ENCODE results near the gene CST9. TPM values are rescaled to one million over a fixed set of nuclear protein-coding genes. Genes with fewer than 3 reads are reported as not detected.

Gene CST9
- total and polyA plus RNA-seq, 2 donors (not counting 3 experiments of a cell fraction or from before 2014, with no cell fraction given) = not detected

DNA sequence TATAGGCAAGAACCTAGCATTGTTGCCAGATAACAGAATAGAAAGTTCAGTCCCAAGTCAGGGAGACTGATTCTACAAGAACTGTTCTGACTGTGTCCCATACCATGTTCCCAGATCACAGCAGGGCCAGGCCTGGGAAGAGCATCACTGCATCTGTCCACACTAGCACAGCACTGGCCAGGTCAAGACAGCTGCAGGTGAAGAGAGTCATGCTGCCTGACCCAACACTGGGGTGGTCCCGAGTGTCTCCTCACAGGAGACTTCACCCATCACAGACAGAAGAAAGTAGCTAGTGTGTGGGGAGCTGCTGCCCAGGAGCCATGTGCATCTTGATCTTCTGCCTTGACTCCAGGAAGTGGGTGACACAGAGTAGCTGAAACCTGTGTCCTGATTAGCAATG, 36.1 kb downstream of the CST9 start:
- H3K27me3 ChIP-seq (ENCODE audit: control insufficient read depth in 2 of 2, insufficient read depth in 2 of 2, low read length in 2 of 2) = no peaks in the 10 kb centered on the region
- H3K4me2 ChIP-seq (ENCODE audit: insufficient read depth, low read length) = no peak overlapping the region
- no peak for FAIRE-seq
- no TSS peak for BruUV-seq (replicated peaks)
- CTCF ChIA-PET = no interaction called here
- dilution Hi-C loops (cut with MboI; ENCODE audit: extremely low pct_ligation_motif_present, low sequenced_read_pairs) = no loop called here
- no peaks in the 10 kb centered on the region for H3K79me2 ChIP-seq (ENCODE audit: control insufficient read depth, insufficient read depth, low read length)
- no peak overlapping the region for H3K4me3 ChIP-seq (replicated peaks in 1 of 3; ENCODE audit: insufficient read depth in 1 of 3, low read depth in 1 of 3, low read length in 3 of 3)
- no peak overlapping the region for H3K27ac ChIP-seq (ENCODE audit: insufficient read depth, low read depth, low read length)
- H3K9me3 ChIP-seq (replicated peaks; ENCODE audit: control insufficient read depth, insufficient read depth, low read length) = no peaks in the 10 kb centered on the region
- POLR2A ChIA-PET = no interaction called here
- no peak overlapping the region for H3K9ac ChIP-seq (replicated peaks; ENCODE audit: extremely low read depth, insufficient read depth, low read length)
- no peaks in the 10 kb centered on the region for H4K20me1 ChIP-seq (replicated peaks; ENCODE audit: control insufficient read depth, extremely low read depth, insufficient read depth, low read length)
- TF ChIP-seq EZH2 (IDR thresholded peaks at IDR 0.05; ENCODE audit: borderline replicate concordance, low read depth, low read length, severe bottlenecking) (no peak), MYC (IDR thresholded peaks at IDR 0.05; ENCODE audit: low read depth, low read length) (no peak), POLR2AphosphoS5 (IDR thresholded peaks at IDR 0.05; ENCODE audit: insufficient read depth, low read depth, low read length) (no peak), JUN (IDR thresholded peaks at IDR 0.05; ENCODE audit: borderline replicate concordance, insufficient read depth, insufficient read length, low read depth) (no peak), POLR2A (IDR thresholded peaks at IDR 0.05; ENCODE audit: low read depth, low read length) (no peak), GATA2 (IDR thresholded peaks at IDR 0.05; ENCODE audit: insufficient read depth, insufficient read length, low read depth, low read length) (no peak), FOS (IDR thresholded peaks at IDR 0.05; ENCODE audit: borderline replicate concordance, insufficient read depth, low read length) (no peak)
- TF ChIP-seq, protein P1, sequence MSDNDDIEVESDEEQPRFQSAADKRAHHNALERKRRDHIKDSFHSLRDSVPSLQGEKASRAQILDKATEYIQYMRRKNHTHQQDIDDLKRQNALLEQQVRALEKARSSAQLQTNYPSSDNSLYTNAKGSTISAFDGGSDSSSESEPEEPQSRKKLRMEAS (IDR thresholded peaks at IDR 0.05; ENCODE audit: insufficient read depth, insufficient read length) = no peak
- TF ChIP-seq, protein P2, sequence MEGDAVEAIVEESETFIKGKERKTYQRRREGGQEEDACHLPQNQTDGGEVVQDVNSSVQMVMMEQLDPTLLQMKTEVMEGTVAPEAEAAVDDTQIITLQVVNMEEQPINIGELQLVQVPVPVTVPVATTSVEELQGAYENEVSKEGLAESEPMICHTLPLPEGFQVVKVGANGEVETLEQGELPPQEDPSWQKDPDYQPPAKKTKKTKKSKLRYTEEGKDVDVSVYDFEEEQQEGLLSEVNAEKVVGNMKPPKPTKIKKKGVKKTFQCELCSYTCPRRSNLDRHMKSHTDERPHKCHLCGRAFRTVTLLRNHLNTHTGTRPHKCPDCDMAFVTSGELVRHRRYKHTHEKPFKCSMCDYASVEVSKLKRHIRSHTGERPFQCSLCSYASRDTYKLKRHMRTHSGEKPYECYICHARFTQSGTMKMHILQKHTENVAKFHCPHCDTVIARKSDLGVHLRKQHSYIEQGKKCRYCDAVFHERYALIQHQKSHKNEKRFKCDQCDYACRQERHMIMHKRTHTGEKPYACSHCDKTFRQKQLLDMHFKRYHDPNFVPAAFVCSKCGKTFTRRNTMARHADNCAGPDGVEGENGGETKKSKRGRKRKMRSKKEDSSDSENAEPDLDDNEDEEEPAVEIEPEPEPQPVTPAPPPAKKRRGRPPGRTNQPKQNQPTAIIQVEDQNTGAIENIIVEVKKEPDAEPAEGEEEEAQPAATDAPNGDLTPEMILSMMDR (IDR thresholded peaks at IDR 0.05; ENCODE audit: extremely low read depth in 1 of 2, insufficient read depth in 1 of 2, low read depth in 1 of 2, low read length in 2 of 2) = no peak
- no peak overlapping the region for H2AFZ ChIP-seq (ENCODE audit: low read depth, low read length)
- no peak for DNase-seq (ENCODE audit: low read depth, low spot score)
- no peaks in the 10 kb centered on the region for H3K4me1 ChIP-seq (ENCODE audit: control insufficient read depth, extremely low read depth, insufficient read depth, low read length)
- no peaks in the 10 kb centered on the region for H3K36me3 ChIP-seq (ENCODE audit: control insufficient read depth in 2 of 2, extremely low read depth in 1 of 2, insufficient read depth in 2 of 2, low read length in 2 of 2)
- H3K9me1 ChIP-seq (replicated peaks; ENCODE audit: control insufficient read depth, extremely low read depth, insufficient read depth, low read length) = no peaks in the 10 kb centered on the region
- intact Hi-C loops (cut with micrococcal nuclease) = no loop called here

Data from endothelial cell of umbilical vein (primary cell).